ENCODE data around the gene DIS3L2.

DNA sequence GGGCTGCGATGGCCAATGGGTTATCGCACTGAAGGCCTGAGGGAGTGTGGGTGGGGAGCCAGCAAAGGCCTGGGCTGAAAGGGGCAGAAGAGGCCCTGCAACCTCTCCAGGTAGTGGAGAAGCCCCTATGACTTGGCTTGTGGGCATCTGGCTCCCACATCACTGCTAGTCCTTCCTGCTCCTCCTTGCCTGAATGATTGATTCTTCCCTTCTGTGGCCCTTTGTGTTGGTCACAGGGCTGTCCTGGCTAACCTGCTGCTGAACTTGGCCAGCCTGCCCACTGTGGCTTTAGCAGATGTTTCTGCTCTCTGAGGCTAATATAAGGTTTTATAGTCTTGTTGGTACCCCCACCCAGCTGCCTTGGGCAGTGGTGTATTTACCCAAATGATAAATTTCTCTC, 280.8 kb downstream of the DIS3L2 start:
- TF ChIP-seq, protein P1, sequence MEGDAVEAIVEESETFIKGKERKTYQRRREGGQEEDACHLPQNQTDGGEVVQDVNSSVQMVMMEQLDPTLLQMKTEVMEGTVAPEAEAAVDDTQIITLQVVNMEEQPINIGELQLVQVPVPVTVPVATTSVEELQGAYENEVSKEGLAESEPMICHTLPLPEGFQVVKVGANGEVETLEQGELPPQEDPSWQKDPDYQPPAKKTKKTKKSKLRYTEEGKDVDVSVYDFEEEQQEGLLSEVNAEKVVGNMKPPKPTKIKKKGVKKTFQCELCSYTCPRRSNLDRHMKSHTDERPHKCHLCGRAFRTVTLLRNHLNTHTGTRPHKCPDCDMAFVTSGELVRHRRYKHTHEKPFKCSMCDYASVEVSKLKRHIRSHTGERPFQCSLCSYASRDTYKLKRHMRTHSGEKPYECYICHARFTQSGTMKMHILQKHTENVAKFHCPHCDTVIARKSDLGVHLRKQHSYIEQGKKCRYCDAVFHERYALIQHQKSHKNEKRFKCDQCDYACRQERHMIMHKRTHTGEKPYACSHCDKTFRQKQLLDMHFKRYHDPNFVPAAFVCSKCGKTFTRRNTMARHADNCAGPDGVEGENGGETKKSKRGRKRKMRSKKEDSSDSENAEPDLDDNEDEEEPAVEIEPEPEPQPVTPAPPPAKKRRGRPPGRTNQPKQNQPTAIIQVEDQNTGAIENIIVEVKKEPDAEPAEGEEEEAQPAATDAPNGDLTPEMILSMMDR (IDR thresholded peaks at IDR 0.05), result no peak
- TF ChIP-seq POLR2A (IDR thresholded peaks at IDR 0.05) (no peak), POLR2AphosphoS5 (IDR thresholded peaks at IDR 0.05; ENCODE audit: insufficient read depth in 1 of 2, low read depth in 1 of 2) (no peak)
